HG03575 (cell line): ENCODE measurements around the gene CELF5.
A peak's percentile ranks its signal among the peaks of the same experiment; 100 is the strongest.

ENCODE experiments used
- ATAC-seq: cut with Tn5 transposase; IDR thresholded peaks from one replicate; pipeline ENCODE4 v1.9.1; 2021; ENCODE audit not compliant: unreplicated experiment, insufficient number of reproducible peaks, low FRiP score; ENCODE audit errors: extremely low read depth

CELF5 gene

DNA sequence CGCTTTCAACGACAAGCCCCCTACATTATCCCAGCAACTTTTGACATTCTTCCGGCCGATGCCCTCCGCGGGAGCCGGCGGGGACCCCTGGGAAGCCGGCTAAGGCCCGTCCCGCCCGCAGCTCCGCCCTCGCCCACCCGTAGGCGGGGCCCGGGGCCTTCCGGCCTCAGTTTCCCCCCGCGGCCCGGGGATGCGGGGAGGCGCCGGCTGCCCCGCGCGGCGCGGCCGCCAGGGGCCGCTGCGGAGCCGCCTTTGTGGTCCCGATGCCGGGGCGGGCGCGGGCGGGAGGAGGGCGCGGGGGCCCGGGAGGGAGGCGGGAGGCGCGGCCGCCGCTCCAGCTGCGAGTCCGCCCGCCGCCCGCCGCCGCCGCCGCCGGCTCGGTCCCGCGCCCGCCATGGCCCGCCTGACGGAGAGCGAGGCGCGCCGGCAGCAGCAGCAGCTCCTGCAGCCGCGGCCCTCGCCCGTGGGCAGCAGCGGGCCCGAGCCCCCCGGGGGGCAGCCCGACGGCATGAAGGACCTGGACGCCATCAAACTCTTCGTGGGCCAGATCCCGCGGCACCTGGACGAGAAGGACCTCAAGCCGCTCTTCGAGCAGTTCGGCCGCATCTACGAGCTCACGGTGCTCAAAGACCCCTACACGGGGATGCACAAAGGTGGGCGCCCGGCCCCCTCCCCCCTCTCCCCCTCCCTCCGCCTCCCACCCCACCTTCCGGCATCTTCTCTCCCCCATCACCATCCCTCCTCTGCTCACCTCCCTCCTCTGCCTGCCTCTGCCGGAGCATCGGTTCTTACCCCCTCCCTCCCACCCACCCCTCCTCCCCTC lies at the start of gene CELF5:
Gene CELF5, plus strand, starts transcription at position 316 of the 823 bp plus-strand sequence. Its CDS starts 79 bp downstream, at position 395.
- ATAC-seq: no peak

DNA sequence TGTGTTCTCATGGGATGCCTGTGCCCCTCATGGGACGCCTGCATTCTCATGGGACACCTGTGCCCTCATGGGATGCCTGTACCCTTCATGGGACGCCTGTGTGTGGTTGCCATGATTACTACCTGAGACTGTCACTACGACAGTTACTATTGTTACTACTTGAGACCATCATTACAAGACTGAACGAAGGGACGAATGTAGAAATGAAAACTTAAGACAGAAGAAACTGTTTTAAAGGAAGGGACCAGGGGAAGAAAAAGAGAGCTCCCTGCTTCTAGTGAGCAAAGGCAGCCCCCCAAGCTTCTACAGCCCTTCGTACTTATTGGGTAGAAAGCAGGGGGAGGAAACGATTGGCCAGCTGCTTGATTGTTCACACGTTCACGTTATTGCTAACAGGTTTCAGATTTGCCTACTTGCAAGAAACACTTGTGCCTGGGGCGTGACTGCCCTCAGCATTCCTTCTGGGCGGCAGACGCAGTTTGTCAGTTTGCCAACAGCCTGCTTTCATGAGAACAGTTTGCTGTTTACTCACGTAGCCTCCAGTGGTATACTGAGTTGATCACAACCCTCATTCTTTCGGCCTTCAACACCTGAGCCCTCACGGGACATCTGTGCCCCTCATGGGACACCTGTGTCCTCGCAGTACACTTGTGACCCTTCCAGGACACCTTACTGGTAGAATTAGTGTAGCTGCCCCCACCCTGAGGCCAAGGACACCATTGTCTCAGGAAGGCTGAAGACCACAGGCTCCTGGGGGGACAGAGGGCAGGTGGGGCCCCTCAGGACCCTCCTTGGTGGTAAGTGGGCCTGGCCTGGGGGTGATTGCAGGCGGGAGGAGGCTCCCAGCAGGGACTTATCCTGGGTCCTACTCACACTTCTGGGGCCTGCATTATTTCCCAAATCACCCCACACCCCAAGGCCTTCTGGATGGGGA lies 48.4 kb upstream of the CELF5 start:
- ATAC-seq: no peak

DNA sequence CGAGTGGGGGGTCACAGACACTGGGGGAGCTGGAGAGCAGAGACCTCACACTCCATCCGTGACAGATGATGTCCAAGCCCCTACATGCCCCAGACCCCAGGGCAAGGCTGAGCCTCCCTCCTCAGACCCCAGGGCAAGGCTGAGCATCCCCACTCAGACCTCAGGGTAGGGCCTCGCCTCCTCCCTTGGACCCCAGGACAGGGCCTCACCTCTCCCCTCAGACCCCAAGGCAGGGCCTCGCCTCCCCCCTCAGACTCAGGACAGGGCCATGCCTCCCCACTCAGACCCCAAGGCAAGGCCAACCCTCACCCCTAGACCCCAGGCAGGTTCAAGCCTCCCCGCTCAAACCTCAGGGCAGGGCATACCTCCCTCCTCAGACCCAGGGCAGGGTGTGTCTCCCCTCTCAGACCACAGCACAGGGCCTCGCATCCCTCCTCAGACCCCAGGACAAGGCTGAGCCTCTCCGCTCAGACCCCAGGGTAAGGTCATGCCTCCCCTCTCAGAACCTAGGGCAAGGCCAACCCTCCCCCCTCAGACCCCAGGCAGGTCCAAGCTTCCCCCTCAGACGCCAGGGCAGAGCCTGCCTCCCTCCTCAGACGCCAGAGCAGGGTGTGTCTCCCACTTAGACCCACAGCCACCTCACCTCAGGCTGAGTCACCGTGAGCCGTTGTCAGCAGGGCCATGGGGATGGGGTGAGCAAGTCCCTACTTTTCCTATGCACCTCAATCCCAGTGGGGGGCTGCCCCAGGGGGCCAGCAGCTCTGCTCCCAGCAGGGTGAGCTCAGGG lies 47.6 kb upstream of the CELF5 start:
- ATAC-seq: no peak

DNA sequence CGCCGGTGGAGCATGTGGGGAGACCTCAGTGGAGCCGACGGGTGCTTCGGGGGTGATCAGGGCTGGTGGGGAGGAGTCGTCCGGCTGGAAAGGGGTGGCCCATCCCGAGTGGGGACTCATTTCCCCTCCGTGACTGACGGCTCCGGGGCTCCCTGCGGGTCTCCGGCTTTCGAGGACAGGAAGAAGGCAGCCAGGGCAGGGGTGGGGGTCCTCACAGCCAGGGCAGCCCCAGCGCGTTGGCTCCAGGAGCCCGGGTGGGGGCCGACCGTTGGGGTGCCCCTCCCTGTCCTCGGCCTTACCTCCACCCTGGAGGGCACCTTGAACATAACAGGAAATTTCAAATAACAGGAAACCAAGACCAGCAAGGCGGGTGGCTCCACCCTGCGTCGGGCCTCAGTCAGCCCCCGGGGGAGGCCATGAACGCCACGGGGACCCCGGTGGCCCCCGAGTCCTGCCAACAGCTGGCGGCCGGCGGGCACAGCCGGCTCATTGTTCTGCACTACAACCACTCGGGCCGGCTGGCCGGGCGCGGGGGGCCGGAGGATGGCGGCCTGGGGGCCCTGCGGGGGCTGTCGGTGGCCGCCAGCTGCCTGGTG lies 46.0 kb upstream of the CELF5 start, which contains the start of gene S1PR4:
Gene S1PR4, plus strand, starts transcription at position 393 of the 596 bp plus-strand sequence. Its CDS starts 24 bp downstream, at position 417.
- no peak for ATAC-seq

DNA sequence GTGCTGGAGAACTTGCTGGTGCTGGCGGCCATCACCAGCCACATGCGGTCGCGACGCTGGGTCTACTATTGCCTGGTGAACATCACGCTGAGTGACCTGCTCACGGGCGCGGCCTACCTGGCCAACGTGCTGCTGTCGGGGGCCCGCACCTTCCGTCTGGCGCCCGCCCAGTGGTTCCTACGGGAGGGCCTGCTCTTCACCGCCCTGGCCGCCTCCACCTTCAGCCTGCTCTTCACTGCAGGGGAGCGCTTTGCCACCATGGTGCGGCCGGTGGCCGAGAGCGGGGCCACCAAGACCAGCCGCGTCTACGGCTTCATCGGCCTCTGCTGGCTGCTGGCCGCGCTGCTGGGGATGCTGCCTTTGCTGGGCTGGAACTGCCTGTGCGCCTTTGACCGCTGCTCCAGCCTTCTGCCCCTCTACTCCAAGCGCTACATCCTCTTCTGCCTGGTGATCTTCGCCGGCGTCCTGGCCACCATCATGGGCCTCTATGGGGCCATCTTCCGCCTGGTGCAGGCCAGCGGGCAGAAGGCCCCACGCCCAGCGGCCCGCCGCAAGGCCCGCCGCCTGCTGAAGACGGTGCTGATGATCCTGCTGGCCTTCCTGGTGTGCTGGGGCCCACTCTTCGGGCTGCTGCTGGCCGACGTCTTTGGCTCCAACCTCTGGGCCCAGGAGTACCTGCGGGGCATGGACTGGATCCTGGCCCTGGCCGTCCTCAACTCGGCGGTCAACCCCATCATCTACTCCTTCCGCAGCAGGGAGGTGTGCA lies 45.3 kb upstream of the CELF5 start:
- no peak for ATAC-seq

DNA sequence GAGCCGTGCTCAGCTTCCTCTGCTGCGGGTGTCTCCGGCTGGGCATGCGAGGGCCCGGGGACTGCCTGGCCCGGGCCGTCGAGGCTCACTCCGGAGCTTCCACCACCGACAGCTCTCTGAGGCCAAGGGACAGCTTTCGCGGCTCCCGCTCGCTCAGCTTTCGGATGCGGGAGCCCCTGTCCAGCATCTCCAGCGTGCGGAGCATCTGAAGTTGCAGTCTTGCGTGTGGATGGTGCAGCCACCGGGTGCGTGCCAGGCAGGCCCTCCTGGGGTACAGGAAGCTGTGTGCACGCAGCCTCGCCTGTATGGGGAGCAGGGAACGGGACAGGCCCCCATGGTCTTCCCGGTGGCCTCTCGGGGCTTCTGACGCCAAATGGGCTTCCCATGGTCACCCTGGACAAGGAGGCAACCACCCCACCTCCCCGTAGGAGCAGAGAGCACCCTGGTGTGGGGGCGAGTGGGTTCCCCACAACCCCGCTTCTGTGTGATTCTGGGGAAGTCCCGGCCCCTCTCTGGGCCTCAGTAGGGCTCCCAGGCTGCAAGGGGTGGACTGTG lies 44.6 kb upstream of the CELF5 start:
- ATAC-seq: no peak

DNA sequence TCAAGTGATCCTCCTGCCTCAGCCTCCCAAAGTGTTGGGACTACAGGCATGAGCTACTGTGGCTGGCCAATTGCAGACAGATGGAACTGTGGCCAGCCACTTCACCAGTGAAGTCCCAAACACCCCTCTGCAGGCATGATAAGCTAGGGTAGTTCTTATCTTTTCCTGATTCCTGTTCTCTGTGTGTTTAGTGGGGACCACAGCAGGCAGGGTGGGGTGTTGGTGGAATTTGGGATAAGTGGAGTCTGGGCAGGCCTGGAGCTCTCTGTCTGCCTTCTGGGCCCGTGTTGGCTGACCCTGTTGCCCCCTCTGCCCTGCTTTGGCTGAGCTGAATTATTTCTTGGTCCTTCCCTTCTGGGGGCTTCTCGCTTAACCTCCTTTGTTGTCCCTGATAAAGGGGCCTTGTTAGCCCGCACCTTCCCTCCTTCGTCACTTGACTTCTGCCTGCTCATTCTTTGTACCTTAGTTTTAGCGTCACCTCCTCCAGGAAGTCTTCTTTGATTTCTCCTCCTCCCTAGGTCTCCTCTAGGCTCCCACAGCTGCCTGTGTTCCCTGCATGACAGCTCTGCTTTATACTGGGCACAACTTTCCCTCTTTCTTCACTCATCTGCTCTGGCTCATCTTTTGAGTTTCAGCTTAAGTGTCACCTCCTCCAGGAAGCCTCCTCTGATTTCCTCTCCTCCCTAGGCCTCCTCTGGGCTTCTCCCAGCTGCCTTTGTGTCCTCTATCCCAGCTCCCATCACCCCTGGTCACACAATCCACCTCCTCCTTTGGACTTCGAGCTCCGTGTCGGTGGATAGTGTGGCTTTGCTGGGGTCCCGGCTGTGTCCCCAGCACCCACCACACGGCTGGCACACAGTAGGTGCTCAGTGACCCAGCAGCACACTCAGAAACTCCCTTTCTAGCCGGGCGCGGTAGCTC lies 40.5 kb upstream of the CELF5 start:
- ATAC-seq: no peak

DNA sequence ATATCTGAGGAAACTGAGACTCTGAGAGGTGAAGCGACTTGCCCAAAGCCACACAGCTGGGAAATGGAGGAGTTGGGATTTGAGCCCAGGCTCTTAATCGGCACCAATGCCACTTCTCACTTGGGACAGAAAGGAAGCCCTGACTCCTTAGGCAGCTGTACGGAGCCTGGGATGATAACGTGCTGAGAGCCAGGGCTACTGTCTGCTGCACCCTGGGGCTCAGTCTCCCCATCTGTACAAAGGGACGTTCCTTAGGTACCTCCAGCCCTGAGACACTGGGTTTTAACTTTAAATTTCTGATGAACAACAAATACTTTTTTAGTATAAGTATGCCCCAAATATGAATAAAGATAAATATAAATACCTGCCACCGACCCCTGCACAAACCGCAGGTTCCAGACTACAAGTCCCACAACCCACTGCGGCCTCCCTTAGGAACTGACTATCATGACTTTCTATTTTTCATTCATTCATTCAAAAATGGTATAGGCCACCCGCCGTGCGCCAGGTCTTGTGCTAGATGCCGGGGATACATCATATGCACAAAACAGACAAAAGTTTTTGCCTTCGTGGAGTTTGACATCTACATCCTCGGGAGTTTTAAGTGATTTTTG lies 39.5 kb upstream of the CELF5 start:
- peak; percentile 19 for ATAC-seq

DNA sequence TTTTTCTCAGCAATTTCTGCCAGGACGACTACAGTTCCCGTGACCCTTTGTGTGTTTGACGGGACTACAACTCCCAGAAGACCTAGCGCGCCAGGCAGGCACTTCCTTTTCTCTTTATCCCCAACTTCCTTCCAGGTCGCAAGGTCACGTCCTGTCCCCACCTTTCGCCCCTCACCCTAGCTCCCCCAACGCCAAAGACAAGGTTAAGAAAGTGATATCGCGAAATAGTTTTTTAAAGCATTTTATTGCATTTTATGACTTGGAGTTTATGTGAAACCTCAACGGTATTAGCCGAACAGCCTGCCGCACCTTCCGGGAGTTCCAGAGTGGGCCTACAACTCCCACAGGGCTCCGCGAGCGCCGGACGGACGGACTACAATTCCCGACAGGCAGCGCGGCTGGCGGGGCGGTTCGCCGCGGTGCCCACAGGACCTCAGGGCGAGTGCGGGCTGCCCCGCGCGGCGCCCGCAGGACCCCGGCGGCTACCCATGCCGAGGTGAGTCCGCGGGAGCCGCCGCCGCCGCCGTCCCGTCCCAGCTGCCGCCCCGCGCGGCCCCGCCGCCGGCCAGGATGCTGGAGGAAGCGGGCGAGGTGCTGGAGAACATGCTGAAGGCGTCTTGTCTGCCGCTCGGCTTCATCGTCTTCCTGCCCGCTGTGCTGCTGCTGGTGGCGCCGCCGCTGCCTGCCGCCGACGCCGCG lies 38.9 kb upstream of the CELF5 start, which contains the start of gene NCLN:
Gene NCLN, plus strand, starts transcription at position 470 of the 699 bp plus-strand sequence. Its CDS starts 101 bp downstream, at position 571.
- peak; percentile 39 for ATAC-seq

DNA sequence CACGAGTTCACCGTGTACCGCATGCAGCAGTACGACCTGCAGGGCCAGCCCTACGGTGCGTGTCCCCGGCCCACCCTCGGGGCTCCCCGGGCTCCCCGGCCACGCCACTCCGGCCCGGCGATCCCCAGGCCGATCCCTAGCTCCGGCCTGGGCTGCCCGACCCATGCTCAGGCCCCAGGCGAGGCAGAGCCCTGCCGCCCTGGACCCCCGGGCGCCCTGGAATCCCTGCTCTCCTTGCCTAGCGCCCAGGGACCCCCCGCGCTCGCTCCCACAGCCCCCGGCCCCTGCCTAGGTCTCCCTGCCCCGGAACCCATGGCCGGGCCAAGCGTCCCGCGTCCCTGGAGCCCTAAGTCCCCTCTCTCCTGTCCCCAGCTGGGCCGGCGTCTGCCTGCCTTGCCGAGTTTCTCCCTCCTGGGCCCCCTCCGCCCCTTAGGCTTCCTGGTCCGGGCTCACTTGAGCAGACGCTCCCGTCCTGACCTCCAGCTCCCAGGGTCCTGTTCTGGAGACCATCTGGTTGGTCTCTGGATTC lies 38.2 kb upstream of the CELF5 start:
- ATAC-seq: no peak

DNA sequence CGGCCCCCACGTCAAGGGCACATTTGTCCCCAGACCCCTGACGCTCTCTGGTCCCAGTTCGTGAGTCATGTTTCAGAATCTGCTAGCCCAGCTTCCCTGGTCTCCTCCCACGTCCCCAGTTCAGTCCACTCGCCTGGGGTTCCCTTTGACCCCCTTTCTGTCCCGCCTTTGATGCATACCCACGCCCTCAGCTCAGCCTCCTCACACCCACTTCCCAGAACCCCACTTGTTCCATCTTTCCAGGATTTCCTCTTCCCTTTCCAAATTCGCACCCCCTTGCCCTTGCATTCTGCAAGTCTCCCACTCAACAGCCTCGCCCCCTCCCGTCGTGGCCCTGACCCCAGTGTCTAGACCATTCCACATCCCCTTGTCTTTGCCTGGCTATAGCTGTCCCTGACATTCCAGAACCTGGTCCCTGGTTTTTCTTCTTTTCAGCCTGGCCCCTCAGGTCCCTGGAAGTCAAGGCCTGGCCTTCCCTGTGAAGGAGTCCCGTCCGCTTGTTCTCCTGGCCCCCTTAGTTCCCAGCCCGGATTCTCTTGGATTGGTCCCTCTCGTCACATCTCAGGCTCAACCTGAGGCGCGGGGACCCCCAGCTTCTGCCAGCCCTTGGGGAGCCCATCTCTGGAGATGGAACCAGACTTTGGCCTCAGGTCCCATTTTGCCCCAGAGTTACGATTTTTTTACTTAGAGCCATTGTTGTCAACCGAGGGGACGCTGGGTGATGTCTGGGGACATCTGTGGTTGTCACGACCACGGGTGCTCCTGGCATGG lies 37.4 kb upstream of the CELF5 start:
- no peak for ATAC-seq

DNA sequence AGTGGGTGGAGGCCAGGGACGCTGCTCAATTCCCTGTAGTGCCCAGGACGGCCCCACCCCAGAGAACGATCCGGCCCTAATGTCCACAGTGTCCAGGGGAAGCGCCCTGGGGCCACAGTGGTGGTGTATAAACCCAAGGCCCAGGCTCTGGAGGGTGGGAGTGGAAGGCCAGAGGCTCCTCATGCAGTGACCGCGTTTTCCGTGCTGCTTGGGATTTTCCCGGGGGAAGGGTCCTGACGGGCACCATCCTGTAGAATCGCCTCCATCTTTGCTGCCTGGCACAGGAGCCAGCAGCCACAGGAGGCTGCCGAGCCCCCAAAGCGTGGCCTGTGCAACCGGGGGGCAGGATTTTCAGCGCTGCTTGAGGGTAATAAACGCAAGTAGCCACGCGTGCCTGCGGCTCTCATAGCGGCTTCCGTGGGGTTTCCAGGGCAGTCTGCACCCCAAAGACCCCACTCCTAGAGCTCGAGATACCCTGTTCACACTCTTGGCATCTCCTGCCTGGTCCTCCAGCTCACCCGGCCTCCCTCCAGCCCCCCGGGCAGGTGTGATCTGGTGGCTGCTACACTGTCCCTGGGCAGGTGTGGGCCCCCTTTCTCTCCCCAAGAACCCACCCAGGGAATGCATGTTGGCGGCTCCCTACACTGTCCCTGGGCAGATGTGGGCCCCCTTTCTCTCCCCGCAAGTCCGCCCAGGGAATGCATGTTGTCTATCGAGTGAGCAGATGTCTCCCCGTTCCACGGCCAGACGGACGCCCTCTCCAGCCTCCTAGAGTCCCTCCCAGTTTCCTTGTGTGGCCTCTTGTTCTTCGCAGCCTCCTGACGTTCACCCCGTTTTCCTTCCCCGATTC lies 36.6 kb upstream of the CELF5 start:
- no peak for ATAC-seq

DNA sequence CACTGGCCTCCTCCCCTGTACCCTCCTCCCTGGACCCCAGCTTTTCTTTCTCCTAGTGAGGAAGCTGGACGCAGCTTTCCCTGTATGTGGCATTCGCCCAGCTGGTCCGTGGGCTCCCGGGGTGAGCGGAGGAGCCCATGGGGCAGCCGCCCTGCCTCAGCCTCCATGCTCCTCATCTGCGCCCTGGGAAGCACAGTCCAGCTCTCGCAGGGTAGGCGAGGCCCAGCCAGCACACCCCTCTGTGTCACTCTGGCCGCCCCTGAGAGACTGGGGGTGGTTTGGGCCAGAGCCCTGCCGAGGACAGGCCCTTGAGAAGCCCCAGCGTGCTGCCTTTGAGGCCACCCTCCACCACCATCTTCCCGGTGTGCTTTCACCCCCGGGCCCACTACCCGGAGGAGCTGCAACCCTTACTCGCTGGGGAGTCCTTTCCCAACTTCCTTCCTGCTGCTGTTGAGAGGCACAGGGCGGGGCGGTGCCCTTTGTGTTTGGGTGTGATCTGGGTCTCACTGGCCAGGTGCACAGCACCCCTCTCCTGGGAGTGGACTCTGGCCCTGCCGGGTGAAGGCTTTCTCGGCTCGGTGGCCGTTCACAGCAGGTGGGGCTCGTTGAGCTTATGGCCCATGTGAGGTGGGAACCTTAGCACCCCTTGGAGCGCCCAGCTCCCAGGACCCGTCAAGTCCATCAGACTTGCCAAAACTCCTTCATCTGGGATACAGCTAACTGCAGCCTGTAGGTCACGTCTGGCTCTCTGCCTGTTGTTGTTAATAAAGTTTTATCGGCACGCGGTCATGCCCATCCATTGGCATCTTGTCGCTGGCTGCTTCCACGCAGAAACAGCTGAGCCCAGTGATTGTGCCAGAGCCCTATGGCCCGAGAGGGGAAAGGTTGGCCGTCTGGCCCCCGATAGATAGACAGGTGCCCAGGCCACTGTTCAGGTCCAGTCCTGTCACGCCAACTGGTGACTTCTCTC lies 35.5 kb upstream of the CELF5 start:
- no peak for ATAC-seq
